Measurements from ENCODE around the gene IRX2.

DNA sequence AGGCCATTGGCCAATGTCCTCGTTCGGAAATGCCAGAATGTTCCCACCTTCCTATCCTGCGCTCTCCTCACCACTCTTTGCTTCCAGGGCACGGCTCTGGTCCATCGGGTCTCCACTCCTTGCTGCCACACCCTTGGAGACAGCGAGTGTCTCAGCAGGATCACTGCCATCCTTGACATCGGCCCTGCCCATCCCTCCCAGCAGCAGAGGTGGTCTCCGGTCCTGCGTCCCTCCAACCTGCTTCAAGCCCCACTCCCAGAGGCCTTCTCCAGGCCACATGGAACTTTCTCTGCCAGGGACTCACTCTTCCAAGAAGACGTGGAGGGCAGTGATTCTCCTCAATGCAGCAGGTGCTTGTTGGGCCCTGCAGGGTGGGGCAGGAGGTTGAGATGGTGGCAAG lies 42.7 kb downstream of the IRX2 start:
- TF ChIP-seq, protein P1, sequence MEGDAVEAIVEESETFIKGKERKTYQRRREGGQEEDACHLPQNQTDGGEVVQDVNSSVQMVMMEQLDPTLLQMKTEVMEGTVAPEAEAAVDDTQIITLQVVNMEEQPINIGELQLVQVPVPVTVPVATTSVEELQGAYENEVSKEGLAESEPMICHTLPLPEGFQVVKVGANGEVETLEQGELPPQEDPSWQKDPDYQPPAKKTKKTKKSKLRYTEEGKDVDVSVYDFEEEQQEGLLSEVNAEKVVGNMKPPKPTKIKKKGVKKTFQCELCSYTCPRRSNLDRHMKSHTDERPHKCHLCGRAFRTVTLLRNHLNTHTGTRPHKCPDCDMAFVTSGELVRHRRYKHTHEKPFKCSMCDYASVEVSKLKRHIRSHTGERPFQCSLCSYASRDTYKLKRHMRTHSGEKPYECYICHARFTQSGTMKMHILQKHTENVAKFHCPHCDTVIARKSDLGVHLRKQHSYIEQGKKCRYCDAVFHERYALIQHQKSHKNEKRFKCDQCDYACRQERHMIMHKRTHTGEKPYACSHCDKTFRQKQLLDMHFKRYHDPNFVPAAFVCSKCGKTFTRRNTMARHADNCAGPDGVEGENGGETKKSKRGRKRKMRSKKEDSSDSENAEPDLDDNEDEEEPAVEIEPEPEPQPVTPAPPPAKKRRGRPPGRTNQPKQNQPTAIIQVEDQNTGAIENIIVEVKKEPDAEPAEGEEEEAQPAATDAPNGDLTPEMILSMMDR (conservative IDR thresholded peaks at IDR 0.05; ENCODE audit: low read depth, low read length) = no peak
- no peak for TF ChIP-seq RAD21 (IDR thresholded peaks at IDR 0.05; ENCODE audit: low read length)
- TF ChIP-seq, protein P2, sequence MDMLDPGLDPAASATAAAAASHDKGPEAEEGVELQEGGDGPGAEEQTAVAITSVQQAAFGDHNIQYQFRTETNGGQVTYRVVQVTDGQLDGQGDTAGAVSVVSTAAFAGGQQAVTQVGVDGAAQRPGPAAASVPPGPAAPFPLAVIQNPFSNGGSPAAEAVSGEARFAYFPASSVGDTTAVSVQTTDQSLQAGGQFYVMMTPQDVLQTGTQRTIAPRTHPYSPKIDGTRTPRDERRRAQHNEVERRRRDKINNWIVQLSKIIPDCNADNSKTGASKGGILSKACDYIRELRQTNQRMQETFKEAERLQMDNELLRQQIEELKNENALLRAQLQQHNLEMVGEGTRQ (IDR thresholded peaks at IDR 0.05; ENCODE audit: low read depth, low read length) = no peak
- TF ChIP-seq MAFK (IDR thresholded peaks at IDR 0.05; ENCODE audit: low read depth, low read length) = no peak
- no peak for TF ChIP-seq POLR2A (IDR thresholded peaks at IDR 0.05; ENCODE audit: low read depth, low read length)
- TF ChIP-seq FOS (IDR thresholded peaks at IDR 0.05; ENCODE audit: low read depth, low read length) = no peak
- TF ChIP-seq BHLHE40 (IDR thresholded peaks at IDR 0.05; ENCODE audit: low read depth, low read length) = no peak
